HG03565 (cell line): ENCODE results near the gene OSBP2.

ENCODE experiments used
- ATAC-seq: cut with Tn5 transposase; IDR thresholded peaks from one replicate; pipeline ENCODE4 v1.9.1; 2021; ENCODE audit warnings: mild to moderate bottlenecking, moderate library complexity; ENCODE audit not compliant: unreplicated experiment

The OSBP2 gene

GRCh38 chr22:30802202-30803166 is 107.8 kb downstream of the OSBP2 start:
- no peak for ATAC-seq

DNA sequence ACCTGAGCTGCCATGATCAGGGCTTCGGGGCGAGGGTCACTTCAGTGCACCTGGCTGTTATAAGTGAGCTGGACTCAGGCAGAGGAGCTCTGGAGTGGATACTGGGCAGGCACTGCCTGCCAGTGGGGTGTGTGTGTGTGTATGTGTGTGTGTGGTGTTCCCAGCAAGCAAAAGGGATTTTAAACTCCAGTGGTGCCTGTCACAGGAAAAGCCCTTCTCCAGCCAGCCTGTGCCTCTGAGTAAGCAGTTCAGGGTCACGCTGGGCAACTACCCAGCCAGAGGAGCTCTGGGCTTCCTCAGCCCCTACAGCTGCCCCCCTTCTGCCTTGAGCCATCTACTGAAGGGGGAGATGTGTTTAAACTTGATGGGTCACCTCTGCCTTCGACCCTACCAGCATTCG is 109.0 kb downstream of the OSBP2 start:
- ATAC-seq: no peak

- ATAC-seq: no peak
Observed at GRCh38 chr22:30804626-30805025, 110.0 kb downstream of the OSBP2 start.

- ATAC-seq: no peak
Observed at GRCh38 chr22:30806391-30806861, 111.8 kb downstream of the OSBP2 start.

- no peak for ATAC-seq
Observed at GRCh38 chr22:30809086-30809485, 114.4 kb downstream of the OSBP2 start.

DNA sequence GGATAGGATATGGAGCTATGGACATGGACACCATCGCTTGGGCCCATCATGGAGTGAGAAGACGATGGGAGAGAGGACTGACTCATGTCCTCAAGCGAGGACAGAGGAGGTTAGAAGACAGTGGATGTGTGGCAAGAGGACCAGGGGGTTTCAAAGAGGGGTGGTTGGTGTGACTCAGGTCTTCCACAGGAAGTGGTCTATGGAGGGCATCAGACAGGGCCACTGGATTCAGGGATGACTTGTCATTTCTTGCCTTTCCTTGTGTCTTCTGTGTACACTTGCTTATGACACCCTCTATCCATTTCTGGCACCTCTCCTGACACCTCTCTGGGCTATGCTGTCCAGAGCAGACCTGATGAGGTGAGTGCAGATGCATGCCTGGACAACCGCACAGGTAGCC is 115.4 kb downstream of the OSBP2 start:
- ATAC-seq: no peak

GRCh38 chr22:30813936-30814335 is 119.3 kb downstream of the OSBP2 start:
- ATAC-seq: no peak

- no peak for ATAC-seq
Observed at GRCh38 chr22:30816413-30816812, 121.7 kb downstream of the OSBP2 start.

GRCh38 chr22:30821381-30821780 is 126.7 kb downstream of the OSBP2 start:
- ATAC-seq: no peak

DNA sequence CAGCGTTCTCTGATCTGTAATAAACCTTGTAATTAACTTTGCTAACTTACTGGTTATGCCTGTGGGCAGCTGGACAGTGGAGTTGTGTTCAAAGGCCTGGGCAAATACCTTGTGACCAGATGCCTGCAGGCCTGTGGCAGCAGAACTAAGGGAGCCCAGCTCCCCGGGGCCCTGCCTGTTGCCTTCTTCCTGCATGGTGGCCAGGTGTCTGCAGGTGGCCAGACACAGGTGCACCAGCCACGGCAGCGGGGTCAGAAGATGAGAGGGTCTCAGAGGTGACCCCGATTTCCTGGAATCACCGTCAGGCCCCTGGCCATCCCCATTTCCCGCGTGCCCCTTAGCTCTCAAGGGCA is 127.2 kb downstream of the OSBP2 start:
- ATAC-seq: no peak

DNA sequence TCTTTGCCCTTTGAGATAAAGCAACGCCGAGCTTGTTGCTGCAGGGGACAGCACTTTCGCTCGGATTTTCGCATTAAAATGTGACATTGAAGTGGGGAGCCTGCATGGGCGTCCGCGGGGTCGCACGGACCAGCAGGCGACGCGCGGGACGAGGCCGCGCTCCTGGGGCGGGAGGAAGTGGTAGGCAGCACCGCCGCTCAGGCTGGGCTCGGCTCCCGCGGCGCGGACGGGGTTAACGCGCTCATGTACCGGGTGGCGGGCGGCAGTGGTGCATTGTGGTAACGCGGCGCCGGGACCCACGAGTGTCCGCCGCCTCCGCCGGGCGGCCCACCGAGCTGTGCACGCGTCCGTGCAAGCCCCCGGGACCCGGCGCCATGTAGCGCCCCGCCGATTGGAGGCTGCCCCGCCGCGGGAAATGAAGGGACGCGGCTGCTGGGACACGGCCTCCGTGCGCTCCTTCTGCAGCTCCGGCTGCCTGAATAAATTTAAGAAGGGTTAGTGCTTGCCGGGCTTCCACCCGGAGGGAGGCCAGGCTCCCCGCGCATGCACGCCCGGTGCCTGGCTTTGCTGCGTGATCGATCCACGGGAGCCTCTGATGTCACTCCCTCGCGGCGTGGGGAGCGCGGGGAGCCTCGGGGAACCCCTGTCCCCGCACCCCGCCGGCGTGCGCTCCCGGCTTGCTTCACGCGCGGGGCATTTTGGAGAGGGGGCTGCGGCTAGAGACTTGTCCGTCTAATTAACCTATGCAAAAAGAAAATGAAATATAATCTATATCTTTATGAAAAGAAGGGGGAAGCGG is 127.7 kb downstream of the OSBP2 start:
- ATAC-seq: no peak

GRCh38 chr22:30823015-30823370 is 128.3 kb downstream of the OSBP2 start:
- no peak for ATAC-seq

- no peak for ATAC-seq
Observed at GRCh38 chr22:30824096-30824495, 129.4 kb downstream of the OSBP2 start.

GRCh38 chr22:30824711-30825110 is 130.0 kb downstream of the OSBP2 start:
- ATAC-seq: no peak

DNA sequence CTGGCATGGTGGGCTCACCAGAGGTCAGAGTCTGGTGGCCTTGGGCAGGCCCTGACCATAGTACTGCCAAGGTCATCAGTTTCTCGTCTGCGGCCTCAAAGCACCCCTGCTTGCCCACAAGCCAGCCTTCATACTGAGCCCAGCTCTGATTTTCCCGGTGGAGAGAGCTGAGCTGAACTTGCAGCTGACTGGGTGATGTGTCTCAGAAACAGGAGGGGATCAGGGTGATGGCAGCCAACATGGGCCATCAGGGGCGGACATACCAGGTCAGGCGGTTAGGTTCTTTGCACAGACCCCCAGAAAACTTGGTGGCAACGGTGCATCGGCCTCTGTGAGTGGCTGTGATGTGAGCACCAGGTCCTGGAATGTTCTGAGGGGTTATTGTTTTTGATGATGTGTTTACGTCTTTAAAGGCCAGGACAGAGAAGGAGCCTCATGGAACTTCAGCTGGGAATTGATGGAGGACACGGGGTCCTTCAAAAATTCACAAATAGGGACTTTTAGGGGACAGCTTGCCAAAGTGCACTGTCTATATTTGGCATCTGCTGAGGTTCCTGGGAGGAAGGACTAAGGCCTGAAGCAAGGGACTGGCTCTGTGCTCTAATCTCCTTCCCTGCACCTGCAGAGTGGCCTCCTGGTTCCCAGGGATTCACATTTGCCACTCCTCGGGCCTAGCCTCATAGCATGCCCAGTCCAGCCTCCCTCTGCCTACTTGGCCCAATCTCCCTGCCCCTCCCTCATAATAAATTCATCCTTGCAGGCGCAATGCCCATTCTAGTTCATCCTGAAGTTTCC is 131.2 kb downstream of the OSBP2 start:
- no peak for ATAC-seq

DNA sequence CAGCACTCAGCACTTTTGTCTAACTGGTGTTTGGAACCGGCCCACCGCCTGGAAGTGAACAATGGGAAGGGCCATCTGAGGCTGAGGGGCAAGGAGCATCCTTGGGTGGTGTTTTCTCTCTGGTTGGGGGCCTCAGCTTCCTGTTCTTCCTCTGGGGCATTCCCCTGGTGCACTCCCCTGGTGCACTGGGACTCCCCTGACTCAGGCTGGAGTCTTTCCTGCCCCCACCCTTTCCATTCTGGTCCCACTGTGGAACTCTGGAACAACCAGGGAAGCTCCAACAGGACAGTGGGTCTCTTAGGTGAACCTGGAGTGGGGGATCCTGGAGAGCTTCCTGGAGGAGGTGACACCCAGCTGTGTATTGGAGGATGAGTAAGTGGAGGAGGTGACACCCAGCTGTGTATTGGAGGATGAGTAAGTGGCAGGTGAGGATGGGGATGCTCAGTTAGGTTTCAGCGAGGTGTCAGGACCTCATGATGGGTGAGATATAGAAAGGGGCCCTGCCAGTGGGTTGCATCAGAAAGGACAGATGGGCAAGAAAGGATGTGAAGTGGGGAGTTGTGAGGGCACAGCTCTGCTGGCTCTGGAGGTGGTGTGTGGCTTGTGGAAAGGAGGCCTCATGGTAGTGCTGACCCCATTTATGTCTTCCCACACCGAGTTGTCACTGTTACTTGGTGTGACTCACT is 132.1 kb downstream of the OSBP2 start:
- no peak for ATAC-seq

DNA sequence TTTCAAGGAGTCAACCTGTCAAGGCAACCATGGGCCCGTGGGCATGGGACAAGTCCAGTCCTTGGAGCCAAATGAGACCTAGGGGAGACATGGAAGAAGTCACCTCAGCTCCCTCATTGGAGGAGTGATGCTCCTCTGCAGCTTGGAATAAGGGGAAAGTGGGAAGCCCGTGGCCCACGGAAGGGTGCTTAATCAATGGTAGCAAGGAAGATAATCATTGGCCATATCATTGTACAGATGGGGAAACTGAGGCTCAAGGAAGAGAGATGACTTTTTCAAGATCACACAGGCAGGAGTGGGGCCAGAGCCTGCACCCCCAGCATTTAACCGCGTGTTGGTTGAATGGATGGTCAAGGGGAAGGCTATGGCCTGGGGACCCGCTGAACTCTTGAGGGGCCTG is 133.0 kb downstream of the OSBP2 start:
- ATAC-seq: no peak

DNA sequence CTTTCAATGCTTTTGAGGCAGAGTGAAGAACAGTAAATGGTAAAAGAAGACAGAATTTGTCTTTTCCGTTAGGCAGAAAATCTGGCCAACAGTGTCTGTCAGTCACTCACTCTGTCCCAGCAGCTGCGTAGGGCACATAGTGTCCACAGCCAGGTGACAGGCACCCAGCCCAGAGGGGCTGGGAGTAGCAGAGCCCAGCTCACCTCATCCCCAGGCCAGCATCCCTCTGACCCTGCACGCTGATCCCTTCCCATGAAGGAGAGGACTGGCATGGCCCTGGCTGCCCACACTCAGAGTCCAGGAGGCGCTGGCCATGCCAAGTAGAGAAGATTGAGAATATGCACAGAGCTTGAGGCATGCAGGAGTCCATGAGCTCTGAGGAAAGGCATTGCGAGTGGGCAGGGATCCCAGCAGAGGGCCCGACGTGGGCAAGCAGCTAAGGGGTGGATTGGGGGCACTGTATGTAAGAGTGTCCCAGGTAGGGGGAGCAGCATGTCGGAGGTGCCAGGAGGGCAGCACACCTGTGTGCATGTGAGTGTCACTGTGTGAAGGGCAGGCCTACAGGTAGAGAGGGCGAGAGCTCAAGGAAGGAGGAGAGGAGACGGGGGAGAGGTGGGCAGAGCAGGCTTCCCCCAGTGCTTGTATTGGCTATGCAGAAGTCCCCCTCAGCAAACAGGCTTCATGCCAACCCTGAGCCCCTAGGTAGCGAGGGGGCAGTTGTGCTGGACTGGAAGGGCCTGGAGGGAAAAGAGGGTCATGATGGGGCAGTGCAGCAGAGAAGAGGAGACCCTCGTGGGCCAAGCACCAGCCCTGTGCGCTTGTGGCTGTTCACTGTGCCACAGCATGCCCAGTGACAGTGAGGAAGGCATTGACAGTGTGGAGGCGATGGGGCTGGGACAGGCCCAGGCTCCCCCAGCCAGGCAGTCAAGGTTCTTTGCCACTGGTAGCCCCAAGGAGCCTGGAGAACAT is 133.8 kb downstream of the OSBP2 start:
- no peak for ATAC-seq

- ATAC-seq: no peak
Observed at GRCh38 chr22:30829901-30830550, 135.4 kb downstream of the OSBP2 start.
